ENCODE measurements around the gene RMDN2.

The RMDN2 gene

GRCh38 chr2:38037325-38037724, 112.2 kb downstream of the RMDN2 start:
- FAIRE-seq (no peak), DNase-seq (ENCODE audit: insufficient read length, low spot score) (no peak)

GRCh38 chr2:38037757-38038621, 112.9 kb downstream of the RMDN2 start:
- DNase-seq (ENCODE audit: insufficient read length, low spot score) (peak; percentile 19), FAIRE-seq (peak; percentile 86)

- DNase-seq (ENCODE audit: insufficient read length, low spot score) (no peak), FAIRE-seq (no peak)
Measured at GRCh38 chr2:38038682-38039081, 113.6 kb downstream of the RMDN2 start.

GRCh38 chr2:38039121-38039910, 114.2 kb downstream of the RMDN2 start:
- no peak for FAIRE-seq
- DNase-seq (ENCODE audit: insufficient read length, low spot score), result no peak

GRCh38 chr2:38045811-38046210, 120.7 kb downstream of the RMDN2 start:
- FAIRE-seq (no peak), DNase-seq (ENCODE audit: insufficient read length, low spot score) (no peak)

GRCh38 chr2:38056216-38056615, 131.1 kb downstream of the RMDN2 start:
- DNase-seq (ENCODE audit: insufficient read length, low spot score), result no peak
- no peak for FAIRE-seq

GRCh38 chr2:38057651-38058410, 132.7 kb downstream of the RMDN2 start:
- DNase-seq (ENCODE audit: insufficient read length, low spot score), result no peak
- no peak for FAIRE-seq

GRCh38 chr2:38060236-38061018, 135.3 kb downstream of the RMDN2 start:
- FAIRE-seq, result no peak
- no peak for DNase-seq (ENCODE audit: insufficient read length, low spot score)

- no peak for FAIRE-seq
- DNase-seq (ENCODE audit: insufficient read length, low spot score), result no peak
Measured at GRCh38 chr2:38064801-38065501, 139.9 kb downstream of the RMDN2 start.

- no peak for DNase-seq (ENCODE audit: insufficient read length, low spot score)
- FAIRE-seq, result no peak
Measured at GRCh38 chr2:38065502-38066135, 140.5 kb downstream of the RMDN2 start.

- DNase-seq (ENCODE audit: insufficient read length, low spot score), result no peak
- no peak for FAIRE-seq
Measured at GRCh38 chr2:38066421-38067115, 141.5 kb downstream of the RMDN2 start.
